ENCODE measurements around the gene ESF1.

GRCh38 chr20:13813910-13814309 lies 29.2 kb upstream of the ESF1 start:
- TF ChIP-seq, protein P1, sequence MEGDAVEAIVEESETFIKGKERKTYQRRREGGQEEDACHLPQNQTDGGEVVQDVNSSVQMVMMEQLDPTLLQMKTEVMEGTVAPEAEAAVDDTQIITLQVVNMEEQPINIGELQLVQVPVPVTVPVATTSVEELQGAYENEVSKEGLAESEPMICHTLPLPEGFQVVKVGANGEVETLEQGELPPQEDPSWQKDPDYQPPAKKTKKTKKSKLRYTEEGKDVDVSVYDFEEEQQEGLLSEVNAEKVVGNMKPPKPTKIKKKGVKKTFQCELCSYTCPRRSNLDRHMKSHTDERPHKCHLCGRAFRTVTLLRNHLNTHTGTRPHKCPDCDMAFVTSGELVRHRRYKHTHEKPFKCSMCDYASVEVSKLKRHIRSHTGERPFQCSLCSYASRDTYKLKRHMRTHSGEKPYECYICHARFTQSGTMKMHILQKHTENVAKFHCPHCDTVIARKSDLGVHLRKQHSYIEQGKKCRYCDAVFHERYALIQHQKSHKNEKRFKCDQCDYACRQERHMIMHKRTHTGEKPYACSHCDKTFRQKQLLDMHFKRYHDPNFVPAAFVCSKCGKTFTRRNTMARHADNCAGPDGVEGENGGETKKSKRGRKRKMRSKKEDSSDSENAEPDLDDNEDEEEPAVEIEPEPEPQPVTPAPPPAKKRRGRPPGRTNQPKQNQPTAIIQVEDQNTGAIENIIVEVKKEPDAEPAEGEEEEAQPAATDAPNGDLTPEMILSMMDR (IDR thresholded peaks at IDR 0.05), result no peak
- TF ChIP-seq EP300 (IDR thresholded peaks at IDR 0.05), result no peak
- no peak for TF ChIP-seq POLR2A (IDR thresholded peaks at IDR 0.05)
- TF ChIP-seq POLR2AphosphoS5 (IDR thresholded peaks at IDR 0.05), result no peak

All from sigmoid colon (tissue), 4 donors.